ENCODE results near the gene LPP.

DNA sequence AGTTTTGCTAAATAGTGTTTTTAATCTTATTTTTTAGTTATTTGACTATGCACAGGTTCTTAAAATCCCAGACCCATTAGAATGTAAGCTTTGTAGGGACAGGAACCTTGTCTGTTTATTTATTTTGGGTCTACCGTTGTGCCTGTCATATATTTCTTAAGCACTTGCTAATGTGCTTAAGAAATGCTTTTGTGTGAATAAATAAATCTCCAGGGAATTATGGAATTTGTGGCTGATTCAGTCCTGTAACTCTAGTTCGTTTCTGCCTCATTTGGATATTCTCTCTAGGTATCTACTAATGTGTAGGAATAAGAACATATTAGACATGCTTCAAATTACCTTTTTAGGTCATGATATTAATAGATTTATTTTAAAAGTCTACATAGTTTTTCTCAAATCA, 161.6 kb downstream of the LPP start:
- TF ChIP-seq, protein P1, sequence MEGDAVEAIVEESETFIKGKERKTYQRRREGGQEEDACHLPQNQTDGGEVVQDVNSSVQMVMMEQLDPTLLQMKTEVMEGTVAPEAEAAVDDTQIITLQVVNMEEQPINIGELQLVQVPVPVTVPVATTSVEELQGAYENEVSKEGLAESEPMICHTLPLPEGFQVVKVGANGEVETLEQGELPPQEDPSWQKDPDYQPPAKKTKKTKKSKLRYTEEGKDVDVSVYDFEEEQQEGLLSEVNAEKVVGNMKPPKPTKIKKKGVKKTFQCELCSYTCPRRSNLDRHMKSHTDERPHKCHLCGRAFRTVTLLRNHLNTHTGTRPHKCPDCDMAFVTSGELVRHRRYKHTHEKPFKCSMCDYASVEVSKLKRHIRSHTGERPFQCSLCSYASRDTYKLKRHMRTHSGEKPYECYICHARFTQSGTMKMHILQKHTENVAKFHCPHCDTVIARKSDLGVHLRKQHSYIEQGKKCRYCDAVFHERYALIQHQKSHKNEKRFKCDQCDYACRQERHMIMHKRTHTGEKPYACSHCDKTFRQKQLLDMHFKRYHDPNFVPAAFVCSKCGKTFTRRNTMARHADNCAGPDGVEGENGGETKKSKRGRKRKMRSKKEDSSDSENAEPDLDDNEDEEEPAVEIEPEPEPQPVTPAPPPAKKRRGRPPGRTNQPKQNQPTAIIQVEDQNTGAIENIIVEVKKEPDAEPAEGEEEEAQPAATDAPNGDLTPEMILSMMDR (conservative IDR thresholded peaks at IDR 0.05; ENCODE audit: low read depth, low read length), result no peak
- TF ChIP-seq EZH2 (IDR thresholded peaks at IDR 0.05; ENCODE audit: low read length, unreplicated experiment) (no peak), EZH2phosphoT487 (IDR thresholded peaks at IDR 0.05; ENCODE audit: borderline replicate concordance, low read length) (no peak)

Measured in PC-3 (cell line).